NCI-H2196 treated with DMSO at 0.1 percent for 48 hours (cell line): ENCODE data around the gene CETP.
"Not testable (repeated sequence)": the region's sequence is repeated elsewhere in the genome, so short reads cannot be mapped to it uniquely, and the experiment has no call there.

Experiments used
- DNase-seq: peaks from one replicate; lab custom pipeline; 2025; ENCODE audit not compliant: unreplicated experiment; lab: John Stamatoyannopoulos, UW

Gene CETP

DNA sequence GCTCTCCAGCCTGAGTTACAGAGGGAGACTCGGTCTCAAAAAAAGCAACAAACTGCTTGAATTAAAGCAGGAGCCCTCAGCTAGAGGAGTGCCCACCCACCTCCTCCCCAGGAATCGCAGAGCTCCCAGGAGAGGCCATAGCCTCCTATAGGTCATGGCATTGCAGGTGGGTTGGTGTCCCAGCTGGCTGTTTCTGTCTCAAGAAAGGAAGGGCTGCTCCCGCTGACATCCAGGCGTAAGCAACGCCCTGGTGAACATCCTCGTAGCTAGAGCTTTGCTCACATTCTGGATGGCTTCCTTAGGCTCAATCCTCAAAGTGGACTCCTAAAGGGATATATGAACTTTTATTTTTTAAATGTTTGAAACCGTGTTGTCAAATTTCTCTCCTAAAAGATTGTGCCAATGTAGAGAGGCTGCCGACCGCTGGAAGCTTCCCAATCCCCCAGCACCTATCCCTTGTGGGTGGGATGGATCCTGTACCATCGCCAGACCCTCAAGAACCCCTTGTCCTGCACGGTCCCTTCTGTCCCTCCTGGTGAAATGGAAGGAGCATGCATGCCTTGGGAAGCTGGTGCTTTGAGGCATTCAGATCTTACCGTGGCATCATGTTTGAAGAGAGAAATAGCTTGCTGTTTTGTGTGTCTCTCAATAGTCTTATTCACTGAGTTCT lies 33.5 kb downstream of the CETP start:
- DNase-seq, result no peak

DNA sequence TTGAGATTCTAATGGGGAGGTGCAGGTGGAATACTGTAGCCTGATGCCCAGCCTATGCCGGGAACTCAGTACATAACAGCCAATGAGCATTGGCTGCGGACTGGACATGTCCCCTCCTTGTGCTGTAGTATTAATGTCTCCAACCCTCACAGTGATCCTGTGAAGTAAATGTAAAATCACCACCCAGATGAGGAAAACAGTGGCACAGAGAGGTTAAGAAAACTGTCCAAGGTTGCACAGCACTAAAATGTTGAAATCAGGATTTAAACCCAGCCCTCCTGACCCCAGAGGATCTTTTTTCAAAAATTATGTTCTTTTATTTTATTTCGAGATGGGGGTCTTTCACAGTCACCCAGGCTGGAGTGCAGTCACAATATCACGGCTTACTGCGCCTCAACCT lies 35.5 kb downstream of the CETP start:
- no peak for DNase-seq

DNA sequence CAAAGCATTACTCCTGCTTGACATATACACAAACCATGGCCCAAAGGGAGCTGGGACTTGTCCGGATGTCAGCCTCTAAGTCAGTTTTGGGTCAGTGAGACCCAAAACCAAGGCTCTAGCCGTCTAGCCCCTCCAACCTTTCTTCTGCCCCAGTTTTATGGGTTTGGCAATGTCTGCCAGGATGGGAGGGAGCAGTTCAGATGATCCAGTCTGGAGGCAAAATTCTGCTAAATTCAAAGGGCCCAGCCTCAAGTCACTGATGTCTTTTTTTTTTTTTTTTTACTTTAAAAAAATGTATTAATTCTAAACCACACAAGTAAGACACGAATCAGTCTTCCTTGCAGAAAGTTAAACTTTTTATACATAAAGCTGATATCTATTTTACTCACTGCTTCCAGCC lies 36.2 kb downstream of the CETP start:
- no peak for DNase-seq

DNA sequence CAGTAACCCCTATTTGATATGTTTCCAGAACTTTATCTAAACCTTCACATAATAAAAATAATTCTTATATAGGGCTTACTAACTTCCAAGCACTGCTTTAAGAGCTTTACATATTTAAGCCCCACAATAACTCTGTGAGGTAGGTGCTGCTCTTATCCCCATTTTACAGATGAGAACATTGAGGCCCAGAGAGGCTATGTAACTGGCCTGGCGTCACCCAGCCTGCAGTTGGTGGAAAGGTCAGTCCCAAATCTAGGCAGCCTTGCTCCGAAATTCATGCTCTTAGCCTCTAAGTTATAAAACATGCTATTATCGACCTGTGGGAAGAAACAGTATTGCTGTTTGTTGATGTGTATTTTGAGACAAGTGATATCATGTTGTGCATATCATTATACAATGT lies 36.6 kb downstream of the CETP start:
- DNase-seq, result no peak

DNA sequence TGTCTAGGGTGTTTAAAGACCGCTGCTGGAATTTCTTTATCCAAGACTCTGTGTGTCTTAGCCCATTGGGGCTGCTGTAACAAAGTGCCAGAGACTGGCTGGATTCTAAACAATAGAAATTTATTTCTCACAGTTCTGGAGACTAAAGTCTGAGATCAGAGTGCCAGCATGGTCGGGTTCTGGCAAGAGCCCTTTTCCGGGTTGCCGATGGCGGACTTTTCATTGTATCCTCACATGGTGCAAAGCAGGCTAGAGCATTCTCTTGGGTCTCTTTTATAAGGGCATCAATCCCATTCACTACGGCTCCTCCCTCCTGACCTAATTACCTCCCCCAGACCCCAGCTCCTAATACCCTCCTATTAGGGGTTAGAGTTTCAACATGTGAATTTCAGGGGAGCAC lies 37.1 kb downstream of the CETP start:
- DNase-seq, result no peak

DNA sequence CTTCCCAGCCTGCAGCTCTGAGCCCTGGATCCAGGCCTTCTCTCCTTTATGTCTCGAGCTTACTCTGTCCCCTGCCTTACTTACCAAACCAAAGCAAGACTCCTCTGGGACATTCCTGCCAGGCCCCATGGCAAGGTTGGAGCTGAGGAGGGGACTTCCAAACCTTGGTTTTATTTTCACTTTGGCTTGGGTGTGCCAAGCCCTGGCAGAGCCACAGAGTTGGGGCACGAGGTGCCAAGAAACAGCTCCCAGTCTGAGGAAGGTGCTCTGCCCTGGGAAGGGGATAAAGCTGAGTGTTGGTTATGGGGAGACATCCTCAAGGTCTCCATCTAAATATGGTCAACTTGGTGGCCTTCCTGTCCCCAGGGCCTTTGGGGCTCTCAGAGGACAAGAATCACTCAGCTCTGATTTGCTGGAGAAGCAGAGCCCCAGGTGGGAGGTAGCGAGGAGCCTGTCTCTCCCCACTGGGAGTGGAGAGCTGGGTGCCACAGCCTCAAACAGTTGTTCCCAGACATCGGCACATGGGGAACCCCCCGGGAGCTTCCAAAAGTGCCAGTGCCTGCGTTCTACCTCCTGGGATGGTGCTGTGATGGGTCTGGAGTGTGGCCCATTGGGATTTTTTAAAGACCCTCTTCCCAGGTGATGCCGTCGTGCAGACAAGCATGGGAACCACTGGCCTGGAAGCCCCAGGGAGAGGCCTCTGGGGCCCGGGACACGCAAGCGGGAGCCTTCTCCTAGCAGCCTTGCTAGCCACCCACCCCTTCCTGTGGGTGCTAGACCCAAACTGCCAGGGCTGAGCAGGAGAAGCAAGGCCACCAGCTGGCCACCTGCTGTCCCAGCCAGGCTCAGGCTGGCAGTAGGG lies 37.9 kb downstream of the CETP start:
- DNase-seq, result no peak

DNA sequence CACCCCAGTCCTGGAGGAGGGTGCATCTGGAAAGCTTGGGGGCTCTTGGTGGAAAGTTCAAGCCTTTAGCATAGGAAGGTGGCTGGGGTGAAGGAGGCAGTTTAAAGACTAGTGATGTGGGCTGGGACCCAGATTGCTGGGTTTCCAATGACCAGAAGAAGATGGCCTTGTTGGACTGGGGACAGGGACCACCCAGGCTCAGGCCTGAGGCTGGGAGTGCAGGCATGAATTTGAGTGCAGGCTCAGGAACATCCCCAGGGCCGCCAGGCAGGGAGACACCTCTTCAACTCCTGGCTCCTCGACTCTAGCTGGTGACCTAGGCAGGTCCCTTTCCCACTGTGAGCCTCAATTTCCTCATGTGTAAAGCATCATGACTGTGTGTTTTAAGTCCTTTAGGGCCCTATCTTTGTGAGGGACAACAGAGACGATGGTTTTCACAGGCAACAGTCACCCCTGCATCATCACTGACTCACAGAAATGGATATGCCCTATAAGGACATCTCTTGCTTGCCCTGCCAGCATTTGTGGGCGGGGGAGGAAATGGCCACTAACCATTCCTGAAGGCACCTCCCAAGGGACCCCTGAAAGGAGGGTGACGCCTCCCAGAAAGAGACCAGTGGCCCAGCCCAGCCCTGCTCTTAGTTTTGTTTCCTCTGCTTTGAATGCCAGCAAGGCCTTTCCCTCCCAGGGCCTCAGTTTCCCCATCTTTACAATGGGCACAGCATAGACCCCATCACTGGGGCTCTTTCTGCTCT lies 38.7 kb downstream of the CETP start:
- no peak for DNase-seq

DNA sequence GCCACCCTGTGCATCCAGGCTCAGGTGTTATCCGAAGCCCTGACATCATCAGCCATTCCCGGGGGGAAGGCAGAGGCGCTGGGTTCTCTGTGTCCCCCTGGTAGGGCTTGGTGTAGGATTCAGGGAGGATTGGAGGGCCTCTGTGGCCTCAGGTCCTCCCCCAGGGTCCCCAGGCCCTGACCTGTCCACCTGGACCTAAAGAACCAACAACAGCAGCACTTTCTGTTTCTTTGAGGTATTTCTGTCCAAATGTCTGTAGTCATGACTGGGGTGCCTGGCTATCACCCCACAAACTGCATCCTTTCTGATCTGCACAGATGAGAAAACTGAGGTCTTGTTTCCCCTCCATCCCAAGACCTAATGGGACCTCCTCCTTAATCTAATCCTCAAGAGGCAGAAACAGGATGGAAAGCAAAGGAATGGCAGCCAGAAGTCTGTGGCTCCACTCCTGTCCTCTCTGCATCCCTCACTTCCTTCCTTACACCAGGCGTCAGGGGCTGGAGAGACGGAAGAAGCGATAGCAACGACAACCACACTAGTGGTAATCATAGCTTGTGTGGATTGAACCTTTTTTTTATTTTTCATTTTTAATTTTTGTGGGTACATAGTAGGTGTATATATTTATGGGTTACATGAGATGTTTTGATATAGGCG lies 39.4 kb downstream of the CETP start:
- no peak for DNase-seq

DNA sequence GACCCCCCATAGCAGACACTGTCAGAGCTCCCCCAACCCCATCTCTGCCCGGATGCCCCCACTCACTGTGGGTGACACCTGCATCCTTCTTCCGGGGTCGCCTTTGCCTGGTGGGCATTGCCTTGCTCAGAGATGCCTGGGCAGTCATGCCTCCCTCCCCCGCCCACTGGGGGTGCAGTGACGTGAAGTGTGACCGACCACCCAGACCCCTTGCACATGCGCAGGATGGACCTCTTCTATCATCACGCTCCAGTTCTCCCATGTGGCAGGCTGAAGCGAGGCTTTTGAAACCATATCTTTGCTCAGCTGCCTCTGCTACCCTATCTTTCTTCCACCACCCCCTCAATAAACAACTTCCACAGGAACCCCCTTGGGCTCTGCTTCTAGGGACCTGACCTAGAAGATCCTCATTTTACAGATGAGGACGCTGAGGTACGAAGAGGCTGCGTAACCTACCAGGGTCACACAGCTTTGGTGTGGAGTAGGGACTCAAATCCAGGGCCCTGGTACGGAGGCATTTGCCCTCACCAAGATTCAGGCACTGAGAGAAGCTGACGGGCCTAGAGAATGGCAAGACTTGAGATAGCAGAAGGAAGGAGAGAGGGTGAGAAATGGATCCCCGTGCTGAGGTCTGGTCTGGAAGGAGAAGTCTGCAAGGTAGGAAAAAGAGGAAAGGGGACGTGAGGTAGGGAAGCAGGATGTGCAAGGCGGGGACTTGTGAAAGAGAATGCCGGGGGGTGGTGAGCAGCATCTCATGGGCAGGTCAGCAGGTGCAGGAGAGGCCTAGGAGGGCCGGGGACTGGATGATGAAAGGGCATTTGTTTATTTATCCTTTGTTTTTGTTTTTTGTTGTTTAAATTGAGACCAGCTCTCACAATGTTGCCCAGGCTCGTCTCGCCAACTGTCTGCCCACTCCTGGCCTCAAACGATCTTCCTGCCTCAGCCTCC lies 42.0 kb downstream of the CETP start:
- no peak for DNase-seq

DNA sequence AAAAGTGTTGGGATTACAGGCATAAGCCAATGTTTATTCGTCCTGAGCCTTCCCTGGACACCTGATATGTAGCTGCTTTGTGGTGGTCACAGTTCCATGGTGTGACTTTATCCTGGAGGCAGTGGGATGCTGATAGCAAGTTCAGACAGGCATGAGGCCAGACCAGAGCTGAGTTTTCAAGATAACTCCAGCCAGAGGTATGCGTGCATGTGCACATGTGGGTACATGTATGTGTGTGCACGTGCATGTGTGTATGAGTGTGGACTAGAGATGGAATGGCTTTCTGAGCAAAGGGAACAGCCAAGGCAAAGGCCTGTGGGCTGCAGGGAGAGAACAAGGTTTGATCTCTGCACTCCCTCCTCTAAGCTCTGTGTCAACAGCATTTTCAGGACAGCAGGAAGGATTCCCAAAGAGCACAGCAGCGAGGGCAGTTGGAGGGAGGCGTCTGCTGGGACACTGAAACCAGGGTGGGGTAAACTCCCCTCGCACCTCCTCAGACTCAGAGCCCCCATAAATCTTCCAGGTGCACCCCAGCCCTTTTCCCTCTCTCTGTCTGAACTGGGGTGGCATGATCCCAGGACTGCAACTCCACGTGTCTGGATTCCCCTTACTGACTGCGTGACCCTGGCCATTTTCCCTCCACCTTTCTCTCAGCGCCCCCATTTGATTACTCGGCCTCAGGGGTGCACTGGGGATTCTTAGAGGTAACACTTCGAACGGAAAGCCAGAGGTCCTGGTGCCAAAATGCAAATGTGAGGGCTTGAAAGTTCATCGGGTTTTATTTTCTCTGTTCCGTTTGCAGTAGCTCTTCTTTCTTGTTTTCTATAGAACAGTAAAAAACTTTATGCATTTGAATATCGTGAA lies 42.9 kb downstream of the CETP start:
- DNase-seq, result no peak

DNA sequence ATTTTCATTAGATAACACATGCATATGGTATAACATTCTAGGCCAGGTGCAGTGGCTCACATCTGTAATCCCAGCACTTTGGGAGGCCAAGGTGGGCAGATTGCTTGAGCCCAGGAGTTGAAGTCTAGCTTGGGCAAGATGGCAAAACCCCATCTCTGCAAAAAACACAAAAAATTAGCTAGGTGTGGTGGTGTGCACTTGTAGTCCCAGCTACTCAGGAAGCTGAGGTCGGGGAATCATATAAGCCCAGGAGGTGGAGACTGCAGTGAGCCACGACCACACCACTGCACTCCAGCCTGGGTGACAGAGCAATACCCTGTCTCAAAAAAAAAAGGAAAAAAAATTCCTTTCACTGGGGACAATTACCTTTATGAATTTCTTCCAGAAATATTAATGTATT lies 43.8 kb downstream of the CETP start:
- DNase-seq, result not testable (repeated sequence)

DNA sequence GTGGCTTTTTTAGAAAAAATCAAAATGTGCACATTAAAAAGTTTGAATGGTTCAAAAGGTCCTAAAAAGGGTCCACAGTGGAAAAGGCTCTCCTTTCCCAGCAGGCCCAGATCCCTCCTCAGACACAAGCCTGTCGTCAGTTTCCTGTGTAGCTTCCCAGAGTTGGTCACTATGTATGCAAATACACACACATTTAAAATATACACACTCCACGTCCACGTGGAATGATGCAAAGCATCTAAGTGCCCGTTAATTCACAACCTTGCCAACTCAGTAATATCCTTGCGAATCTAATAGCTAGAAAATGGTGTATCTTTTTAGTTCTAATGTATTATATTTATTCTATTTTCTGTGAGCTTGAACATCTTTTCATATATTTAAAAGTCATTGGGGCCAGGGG lies 45.3 kb downstream of the CETP start:
- no peak for DNase-seq

DNA sequence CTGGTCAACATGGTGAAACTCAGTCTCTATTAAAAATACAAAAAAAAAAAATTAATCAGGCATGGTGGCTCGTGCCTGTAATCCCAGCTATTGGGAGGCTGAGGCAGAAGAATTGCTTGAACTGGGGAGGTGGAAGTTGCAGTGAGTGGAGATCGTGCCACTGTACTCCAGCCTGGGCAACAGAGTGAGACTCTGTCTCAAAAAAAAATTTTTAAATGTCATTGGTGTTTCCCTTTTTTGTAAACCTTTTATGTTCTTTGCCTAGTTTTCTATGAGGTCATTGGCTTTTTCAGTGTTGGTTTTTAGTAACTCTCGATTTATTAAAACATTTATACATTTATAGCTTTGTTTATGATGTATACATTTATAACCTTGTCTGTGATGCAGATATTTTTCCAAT lies 45.8 kb downstream of the CETP start:
- no peak for DNase-seq

DNA sequence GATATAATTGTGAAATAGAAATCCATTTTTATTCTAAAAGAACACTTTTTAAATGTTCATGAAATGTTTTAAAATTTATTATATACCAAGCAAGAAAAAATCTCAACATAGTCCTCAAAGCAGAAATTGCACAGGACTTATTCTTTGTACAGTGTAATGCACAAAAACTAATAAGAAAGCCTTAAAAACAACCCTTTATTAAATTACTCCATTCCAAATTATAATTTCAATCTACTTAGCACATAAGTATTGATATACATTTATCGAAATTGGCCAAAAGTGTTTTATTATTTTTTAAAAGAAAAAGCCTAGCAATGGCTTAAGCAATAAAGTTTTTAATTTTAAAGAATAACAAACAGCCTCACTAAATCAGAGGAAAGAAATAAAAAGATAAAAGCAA lies 46.7 kb downstream of the CETP start:
- no peak for DNase-seq

DNA sequence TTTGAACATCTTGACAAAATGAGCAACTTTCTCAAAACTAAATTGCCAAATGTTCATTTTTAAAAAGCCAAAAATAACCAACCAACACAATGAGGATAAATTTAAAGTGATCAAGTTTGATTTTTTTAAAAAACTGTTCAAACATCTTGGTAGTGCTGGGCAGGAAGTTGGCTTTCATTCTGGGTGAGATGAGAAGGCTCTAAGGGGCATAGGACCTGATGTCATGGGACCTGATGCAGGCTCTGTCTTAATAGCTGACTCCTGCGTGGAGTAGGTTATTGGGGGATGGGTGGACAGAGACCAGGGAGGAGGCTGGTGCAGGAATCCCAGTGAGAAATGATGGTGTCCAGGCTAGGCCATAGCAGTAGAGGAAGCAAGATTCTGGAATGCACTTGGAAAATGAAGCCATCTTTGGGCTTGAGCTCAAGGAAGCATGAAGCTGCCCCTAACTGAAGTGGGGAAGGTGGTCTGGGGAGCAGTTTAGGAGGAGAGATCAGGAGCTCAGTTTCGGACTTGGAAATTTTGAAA lies 48.0 kb downstream of the CETP start:
- no peak for DNase-seq

DNA sequence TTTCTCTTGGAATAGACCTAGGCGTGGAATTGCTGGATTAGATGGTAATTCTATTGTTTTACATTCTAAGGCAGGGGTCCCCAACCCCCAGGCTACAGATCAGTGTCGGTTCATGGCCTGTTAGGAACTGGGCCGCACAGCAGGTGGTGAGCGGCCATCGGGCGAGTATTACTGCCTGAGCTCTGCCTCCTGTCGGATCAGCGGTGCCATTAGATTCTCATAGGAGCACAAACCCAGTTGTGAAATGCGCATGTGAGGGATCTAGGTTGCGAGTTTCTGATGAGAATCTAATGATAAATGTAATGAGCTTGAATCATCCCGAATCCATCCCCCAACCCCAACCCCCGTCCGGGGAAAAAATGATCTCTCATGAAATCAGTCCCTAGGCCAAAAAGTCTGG lies 50.6 kb downstream of the CETP start:
- DNase-seq, result no peak

DNA sequence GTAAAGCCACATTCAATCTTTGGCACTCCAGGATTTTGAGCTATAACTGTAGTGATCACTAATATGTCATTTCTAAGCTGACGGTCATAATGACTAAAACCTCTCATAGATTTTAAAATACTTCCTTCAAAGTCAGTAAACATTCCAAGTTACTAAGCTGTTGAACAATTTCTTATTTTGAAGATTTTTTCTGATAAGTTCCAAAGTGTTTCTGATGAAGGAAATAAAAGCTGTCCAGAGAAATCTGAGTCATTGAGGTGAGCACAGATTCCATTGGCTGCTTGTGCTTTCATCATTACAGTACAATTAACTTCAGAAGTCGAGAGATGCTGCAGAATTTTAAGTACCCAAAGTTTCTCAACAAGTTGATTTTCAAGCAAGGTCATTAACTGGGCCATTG lies 51.5 kb downstream of the CETP start:
- DNase-seq, result no peak

DNA sequence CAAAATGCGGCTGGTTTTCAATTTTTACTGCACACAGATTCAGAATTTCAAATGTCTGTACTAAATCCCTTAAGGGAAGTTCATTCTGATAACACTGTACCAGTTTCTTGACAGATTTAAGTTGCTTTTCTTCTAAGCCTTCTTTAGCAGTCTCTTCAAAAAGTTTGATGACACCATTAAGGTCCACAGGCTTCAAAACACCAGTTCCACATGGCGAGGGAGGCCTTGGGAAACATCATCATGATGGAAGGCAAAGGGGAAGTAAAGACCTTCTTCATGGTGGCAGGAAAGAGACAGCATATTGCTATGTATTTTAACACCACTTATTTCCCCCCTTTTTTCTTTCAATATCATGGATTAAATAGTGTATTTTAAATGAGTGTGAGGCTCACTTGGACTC lies 52.2 kb downstream of the CETP start:
- DNase-seq, result no peak

DNA sequence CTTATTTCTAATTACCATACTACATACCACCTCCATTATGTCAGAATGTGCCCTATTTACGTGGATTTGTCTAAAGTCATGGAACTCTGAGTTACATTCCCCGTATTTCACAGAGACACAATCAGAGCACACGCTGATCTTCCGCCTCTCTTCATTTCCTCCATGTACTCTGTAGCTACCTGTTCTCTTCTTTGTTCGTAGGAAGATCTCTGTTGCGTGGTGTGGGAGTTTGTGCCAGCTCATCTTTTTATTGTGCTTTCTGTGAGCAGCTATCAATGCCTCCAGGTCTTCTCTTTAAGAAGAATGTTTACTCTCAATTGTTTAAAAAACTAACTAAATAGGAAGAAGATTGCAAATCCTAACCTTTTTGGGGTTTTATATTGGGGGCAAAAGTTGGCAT lies 54.6 kb downstream of the CETP start:
- DNase-seq, result no peak
